NB4 (cell line): ENCODE results near the gene TLE6.

ENCODE experiments used
- CTCF ChIP-seq: IDR thresholded peaks from one replicate; pipeline ENCODE4 v1.5.1; 2012; ENCODE audit warnings: low read depth, low read length
- POLR2A ChIP-seq: IDR thresholded peaks from 2 replicates; pipeline ENCODE4 v1.6.1; 2011; ENCODE audit warnings: mild to moderate bottlenecking; ENCODE audit not compliant: insufficient read length; ENCODE audit errors: extremely low read depth

- no peak for TF ChIP-seq POLR2A
- TF ChIP-seq CTCF, result no peak
Measured at GRCh38 chr19:3024509-3024869, 47.1 kb downstream of the TLE6 start.
